ENCODE measurements around the gene GCSAM. TPM values are rescaled to one million over a fixed set of nuclear protein-coding genes. Genes with fewer than 3 reads are reported as not detected.

Gene GCSAM
- total and polyA plus RNA-seq, 2 experiments from 2014 or later: 0.86 TPM; not detected in 1

- TF ChIP-seq, protein P1, sequence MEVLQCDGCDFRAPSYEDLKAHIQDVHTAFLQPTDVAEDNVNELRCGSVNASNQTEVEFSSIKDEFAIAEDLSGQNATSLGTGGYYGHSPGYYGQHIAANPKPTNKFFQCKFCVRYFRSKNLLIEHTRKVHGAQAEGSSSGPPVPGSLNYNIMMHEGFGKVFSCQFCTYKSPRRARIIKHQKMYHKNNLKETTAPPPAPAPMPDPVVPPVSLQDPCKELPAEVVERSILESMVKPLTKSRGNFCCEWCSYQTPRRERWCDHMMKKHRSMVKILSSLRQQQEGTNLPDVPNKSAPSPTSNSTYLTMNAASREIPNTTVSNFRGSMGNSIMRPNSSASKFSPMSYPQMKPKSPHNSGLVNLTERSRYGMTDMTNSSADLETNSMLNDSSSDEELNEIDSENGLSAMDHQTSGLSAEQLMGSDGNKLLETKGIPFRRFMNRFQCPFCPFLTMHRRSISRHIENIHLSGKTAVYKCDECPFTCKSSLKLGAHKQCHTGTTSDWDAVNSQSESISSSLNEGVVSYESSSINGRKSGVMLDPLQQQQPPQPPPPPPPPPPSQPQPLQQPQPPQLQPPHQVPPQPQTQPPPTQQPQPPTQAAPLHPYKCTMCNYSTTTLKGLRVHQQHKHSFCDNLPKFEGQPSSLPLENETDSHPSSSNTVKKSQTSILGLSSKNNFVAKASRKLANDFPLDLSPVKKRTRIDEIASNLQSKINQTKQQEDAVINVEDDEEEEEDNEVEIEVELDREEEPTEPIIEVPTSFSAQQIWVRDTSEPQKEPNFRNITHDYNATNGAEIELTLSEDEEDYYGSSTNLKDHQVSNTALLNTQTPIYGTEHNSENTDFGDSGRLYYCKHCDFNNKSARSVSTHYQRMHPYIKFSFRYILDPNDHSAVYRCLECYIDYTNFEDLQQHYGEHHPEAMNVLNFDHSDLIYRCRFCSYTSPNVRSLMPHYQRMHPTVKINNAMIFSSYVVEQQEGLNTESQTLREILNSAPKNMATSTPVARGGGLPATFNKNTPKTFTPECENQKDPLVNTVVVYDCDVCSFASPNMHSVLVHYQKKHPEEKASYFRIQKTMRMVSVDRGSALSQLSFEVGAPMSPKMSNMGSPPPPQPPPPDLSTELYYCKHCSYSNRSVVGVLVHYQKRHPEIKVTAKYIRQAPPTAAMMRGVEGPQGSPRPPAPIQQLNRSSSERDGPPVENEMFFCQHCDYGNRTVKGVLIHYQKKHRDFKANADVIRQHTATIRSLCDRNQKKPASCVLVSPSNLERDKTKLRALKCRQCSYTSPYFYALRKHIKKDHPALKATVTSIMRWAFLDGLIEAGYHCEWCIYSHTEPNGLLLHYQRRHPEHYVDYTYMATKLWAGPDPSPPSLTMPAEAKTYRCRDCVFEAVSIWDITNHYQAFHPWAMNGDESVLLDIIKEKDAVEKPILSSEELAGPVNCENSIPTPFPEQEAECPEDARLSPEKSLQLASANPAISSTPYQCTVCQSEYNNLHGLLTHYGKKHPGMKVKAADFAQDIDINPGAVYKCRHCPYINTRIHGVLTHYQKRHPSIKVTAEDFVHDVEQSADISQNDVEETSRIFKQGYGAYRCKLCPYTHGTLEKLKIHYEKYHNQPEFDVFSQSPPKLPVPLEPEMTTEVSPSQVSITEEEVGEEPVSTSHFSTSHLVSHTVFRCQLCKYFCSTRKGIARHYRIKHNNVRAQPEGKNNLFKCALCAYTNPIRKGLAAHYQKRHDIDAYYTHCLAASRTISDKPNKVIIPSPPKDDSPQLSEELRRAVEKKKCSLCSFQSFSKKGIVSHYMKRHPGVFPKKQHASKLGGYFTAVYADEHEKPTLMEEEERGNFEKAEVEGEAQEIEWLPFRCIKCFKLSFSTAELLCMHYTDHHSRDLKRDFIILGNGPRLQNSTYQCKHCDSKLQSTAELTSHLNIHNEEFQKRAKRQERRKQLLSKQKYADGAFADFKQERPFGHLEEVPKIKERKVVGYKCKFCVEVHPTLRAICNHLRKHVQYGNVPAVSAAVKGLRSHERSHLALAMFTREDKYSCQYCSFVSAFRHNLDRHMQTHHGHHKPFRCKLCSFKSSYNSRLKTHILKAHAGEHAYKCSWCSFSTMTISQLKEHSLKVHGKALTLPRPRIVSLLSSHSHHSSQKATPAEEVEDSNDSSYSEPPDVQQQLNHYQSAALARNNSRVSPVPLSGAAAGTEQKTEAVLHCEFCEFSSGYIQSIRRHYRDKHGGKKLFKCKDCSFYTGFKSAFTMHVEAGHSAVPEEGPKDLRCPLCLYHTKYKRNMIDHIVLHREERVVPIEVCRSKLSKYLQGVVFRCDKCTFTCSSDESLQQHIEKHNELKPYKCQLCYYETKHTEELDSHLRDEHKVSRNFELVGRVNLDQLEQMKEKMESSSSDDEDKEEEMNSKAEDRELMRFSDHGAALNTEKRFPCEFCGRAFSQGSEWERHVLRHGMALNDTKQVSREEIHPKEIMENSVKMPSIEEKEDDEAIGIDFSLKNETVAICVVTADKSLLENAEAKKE (CRISPR knock-in tag; IDR thresholded peaks at IDR 0.05): no peak
- no peak for TF ChIP-seq JUNB (IDR thresholded peaks at IDR 0.05; ENCODE audit: unreplicated experiment)
- TF ChIP-seq POLR2AphosphoS5 (IDR thresholded peaks at IDR 0.05; ENCODE audit: low read depth): no peak
- no peak for TF ChIP-seq EZH2 (IDR thresholded peaks at IDR 0.05; ENCODE audit: low read depth, unreplicated experiment)
- TF ChIP-seq CTCF (conservative IDR thresholded peaks at IDR 0.05; ENCODE audit: low read depth in 2 of 2): no peak
- no peak for TF ChIP-seq NANOG (IDR thresholded peaks at IDR 0.05; ENCODE audit: borderline replicate concordance)
- no peak for TF ChIP-seq EZH2phosphoT487 (IDR thresholded peaks at IDR 0.05; ENCODE audit: unreplicated experiment)
- TF ChIP-seq, protein P2, sequence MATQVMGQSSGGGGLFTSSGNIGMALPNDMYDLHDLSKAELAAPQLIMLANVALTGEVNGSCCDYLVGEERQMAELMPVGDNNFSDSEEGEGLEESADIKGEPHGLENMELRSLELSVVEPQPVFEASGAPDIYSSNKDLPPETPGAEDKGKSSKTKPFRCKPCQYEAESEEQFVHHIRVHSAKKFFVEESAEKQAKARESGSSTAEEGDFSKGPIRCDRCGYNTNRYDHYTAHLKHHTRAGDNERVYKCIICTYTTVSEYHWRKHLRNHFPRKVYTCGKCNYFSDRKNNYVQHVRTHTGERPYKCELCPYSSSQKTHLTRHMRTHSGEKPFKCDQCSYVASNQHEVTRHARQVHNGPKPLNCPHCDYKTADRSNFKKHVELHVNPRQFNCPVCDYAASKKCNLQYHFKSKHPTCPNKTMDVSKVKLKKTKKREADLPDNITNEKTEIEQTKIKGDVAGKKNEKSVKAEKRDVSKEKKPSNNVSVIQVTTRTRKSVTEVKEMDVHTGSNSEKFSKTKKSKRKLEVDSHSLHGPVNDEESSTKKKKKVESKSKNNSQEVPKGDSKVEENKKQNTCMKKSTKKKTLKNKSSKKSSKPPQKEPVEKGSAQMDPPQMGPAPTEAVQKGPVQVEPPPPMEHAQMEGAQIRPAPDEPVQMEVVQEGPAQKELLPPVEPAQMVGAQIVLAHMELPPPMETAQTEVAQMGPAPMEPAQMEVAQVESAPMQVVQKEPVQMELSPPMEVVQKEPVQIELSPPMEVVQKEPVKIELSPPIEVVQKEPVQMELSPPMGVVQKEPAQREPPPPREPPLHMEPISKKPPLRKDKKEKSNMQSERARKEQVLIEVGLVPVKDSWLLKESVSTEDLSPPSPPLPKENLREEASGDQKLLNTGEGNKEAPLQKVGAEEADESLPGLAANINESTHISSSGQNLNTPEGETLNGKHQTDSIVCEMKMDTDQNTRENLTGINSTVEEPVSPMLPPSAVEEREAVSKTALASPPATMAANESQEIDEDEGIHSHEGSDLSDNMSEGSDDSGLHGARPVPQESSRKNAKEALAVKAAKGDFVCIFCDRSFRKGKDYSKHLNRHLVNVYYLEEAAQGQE (IDR thresholded peaks at IDR 0.05; ENCODE audit: unreplicated experiment): no peak
- TF ChIP-seq STAT1 (IDR thresholded peaks at IDR 0.05; ENCODE audit: unreplicated experiment): no peak
- TF ChIP-seq ZNF114 (CRISPR knock-in tag; IDR thresholded peaks at IDR 0.05): no peak
Measured at GRCh38 chr3:112134335-112135124, 1.5 kb upstream of the GCSAM start (continued).

Measured in GM23338 (cell line).